GM12878 (cell line): Measurements from ENCODE around the gene ALDH1A1. TPM values are rescaled to one million over a fixed set of nuclear protein-coding genes. Genes with fewer than 3 reads are reported as not detected.

Experiments
- ATAC-seq: fragments of 200-7000 bp; cut with Tn5 transposase; 3 replicates; pipeline ENCODE4 v1.9.1; 2020; ENCODE audit warnings: mild to moderate bottlenecking, moderate library complexity
- BruUV-seq: library from RNA; stranded (reverse); fragments of 400-500 nt; replicated peaks from 2 replicates; lab custom pipeline; 2021; lab: Mats Ljungman, UMichigan
- CTCF ChIA-PET: fragments of 300-600 bp; sonication (Branson Sonifier 250); formaldehyde crosslinking; extraction: SDS; loops from one replicate; lab custom pipeline; 2021; ENCODE audit warnings: inconsistent platforms; lab: Yijun Ruan, JAX
- POLR2A ChIA-PET: fragments of 350-600 bp; formaldehyde crosslinking; extraction: SDS; loops from one replicate; lab custom pipeline; 2021; ENCODE audit warnings: inconsistent platforms; lab: Charles Lee
- RAD21 ChIA-PET: fragments of 300-600 bp; sonication (Branson Sonifier 250); formaldehyde crosslinking; loops from one replicate; lab custom pipeline; 2023; ENCODE audit warnings: antibody characterized with exemption; ENCODE audit not compliant: unreplicated experiment; lab: Charles Lee
- SMC1A ChIA-PET: fragments of 300-600 bp; sonication (Branson Sonifier 250); formaldehyde crosslinking; loops from one replicate; lab custom pipeline; 2023; ENCODE audit not compliant: unreplicated experiment, uncharacterized antibody; lab: Charles Lee
- DNase-seq: peaks from one replicate; pipeline ENCODE4 v3.0.0-alpha.2; 2011; ENCODE audit warnings: low read depth, low spot score
- FAIRE-seq: peaks from 3 replicates; lab custom pipeline; 2011; peaks lifted over from hg19 to GRCh38; lab: Jason Lieb, UNC
- H2AFZ ChIP-seq: 2 replicates; pipeline ENCODE4 v1.6.0; 2011; ENCODE audit warnings: low read depth, low read length, control low read depth; ENCODE audit not compliant: control insufficient read depth
- H3K27ac ChIP-seq: 2 replicates; pipeline ENCODE4 v1.5.1; 2011; ENCODE audit warnings: control low read depth; ENCODE audit not compliant: control insufficient read depth, insufficient read depth
- H3K27me3 ChIP-seq, 2 experiments: replicated peaks in 1 of 2; 2 replicates each; pipeline versions ENCODE4 v1.6.0 to v1.6.1; 2011; ENCODE audit warnings: low read length in 1 of 2; ENCODE audit not compliant: control insufficient read depth in 2 of 2, insufficient read depth in 2 of 2
- H3K36me3 ChIP-seq, 2 experiments: 2 replicates each; pipeline ENCODE4 v1.5.1; 2011; ENCODE audit warnings: low read length in 1 of 2; ENCODE audit not compliant: control insufficient read depth in 2 of 2, insufficient read depth in 2 of 2
- H3K4me1 ChIP-seq: 2 replicates; pipeline ENCODE4 v1.6.1; 2011; ENCODE audit warnings: mild to moderate bottlenecking, low read length, moderate library complexity, mixed read lengths; ENCODE audit not compliant: control insufficient read depth, insufficient read depth
- H3K4me2 ChIP-seq: 2 replicates; pipeline ENCODE4 v1.6.0; 2011; ENCODE audit warnings: control low read depth; ENCODE audit not compliant: control insufficient read depth, insufficient read depth
- H3K4me3 ChIP-seq: fragments of 200-600 bp; sonication (generic); 2 replicates; pipeline ENCODE4 v1.5.1; 2016
- H3K79me2 ChIP-seq: 2 replicates; pipeline ENCODE4 v1.6.0; 2011; ENCODE audit warnings: low read length; ENCODE audit not compliant: control insufficient read depth, insufficient read depth
- H3K9ac ChIP-seq: 2 replicates; pipeline ENCODE4 v1.8.0; 2011; ENCODE audit warnings: low read length, control low read depth, mixed read lengths; ENCODE audit not compliant: control insufficient read depth, insufficient read depth
- H3K9me3 ChIP-seq: replicated peaks from 3 replicates; pipeline ENCODE4 v1.5.1; 2011; ENCODE audit warnings: mild to moderate bottlenecking, low read length; ENCODE audit not compliant: control insufficient read depth, insufficient read depth
- H4K20me1 ChIP-seq: 2 replicates; pipeline ENCODE4 v1.6.0; 2011; ENCODE audit not compliant: control insufficient read depth, insufficient read depth
- BHLHE40 ChIP-seq, 2 experiments: fragments of 450-650 bp in 1 of 2; IDR thresholded peaks; 2 replicates each; pipeline ENCODE4 v1.6.1; 2011 to 2017; ENCODE audit warnings: low read depth in 2 of 2, borderline replicate concordance in 1 of 2, improper control_type of control experiment in 1 of 2, low read length in 1 of 2, mild to moderate bottlenecking in 1 of 2
- CHD4 ChIP-seq: fragments of 200-600 bp; sonication (generic); IDR thresholded peaks from 2 replicates; pipeline ENCODE4 v1.6.1; 2016; ENCODE audit warnings: mild to moderate bottlenecking
- E4F1 ChIP-seq: fragments of 450-650 bp; IDR thresholded peaks from 2 replicates; pipeline ENCODE4 v1.6.1; 2018; ENCODE audit warnings: borderline replicate concordance, mild to moderate bottlenecking; ENCODE audit not compliant: partially characterized antibody
- IKZF1 ChIP-seq: fragments of 450-650 bp; conservative IDR thresholded peaks from 2 replicates; pipeline ENCODE4 v1.6.1; 2017; ENCODE audit warnings: antibody characterized with exemption, mild to moderate bottlenecking
- KDM1A ChIP-seq: fragments of 200-600 bp; sonication (generic); IDR thresholded peaks from 2 replicates; pipeline ENCODE4 v1.6.1; 2016; ENCODE audit warnings: borderline replicate concordance
- MYC ChIP-seq: IDR thresholded peaks from 2 replicates; pipeline ENCODE4 v1.6.1; 2011; ENCODE audit warnings: mild to moderate bottlenecking, low read length, moderate library complexity, inconsistent platforms; ENCODE audit not compliant: insufficient read depth, insufficient replicate concordance, insufficient read length, severe bottlenecking
- RELA ChIP-seq: fragments of 450-650 bp; IDR thresholded peaks from 2 replicates; pipeline ENCODE4 v1.8.0; 2014; ENCODE audit warnings: borderline replicate concordance; ENCODE audit not compliant: partially characterized antibody
- TCF12 ChIP-seq: IDR thresholded peaks from 2 replicates; pipeline ENCODE4 v1.6.1; 2011; ENCODE audit warnings: low read depth, mild to moderate bottlenecking, low read length
- WGBS: methylation state at CpG from one replicate; pipeline ENCODE4 v1.1.6; 2016; ENCODE audit warnings: low lambda C conversion rate; ENCODE audit not compliant: insufficient replicate concordance, insufficient coverage; ENCODE audit errors: missing lambda C conversion rate; 5-methylcytosine and 5-hydroxymethylcytosine counted together
- in situ Hi-C: fragments of 300-500 bp; cut with MboI; formaldehyde crosslinking; loops from 9 replicates; pipeline ENCODE4 v1.14.3; 2018; ENCODE audit warnings: mixed read lengths
- intact Hi-C: fragments of 100-400 bp; cut with micrococcal nuclease; formaldehyde crosslinking; loops from one replicate; pipeline ENCODE4 v1.14.2; 2022; ENCODE audit not compliant: unreplicated experiment
- polyA plus RNA-seq, 11 experiments: library from polyadenylated mRNA; depleted of rRNA in 4 of 11; unstranded in 6 of 11; stranded (reverse) in 5 of 11; fragments of >200 nt; fragmentation: Nextera tagmentation in 4 of 11; fragmentation: Illumina TruSeq in 1 of 11; extraction: Ambion mirVana in 4 of 11; extraction: Trizol in 1 of 11; gene quantifications; 1 replicate in 1 of 11; 2 replicates in 10 of 11; pipeline versions ENCODE4 v1.2.1 to v1.2.3, GENCODE V29; 2011 to 2016; ENCODE audit warnings: inconsistent platforms in 2 of 11, missing spikeins in 2 of 11, low read depth in 1 of 11
- total RNA-seq, 4 experiments: library from RNA; depleted of rRNA in 3 of 4; stranded (reverse); fragments of >200 nt in 3 of 4; fragmentation: Illumina TruSeq in 1 of 4; extraction: Trizol in 1 of 4; gene quantifications; 2 replicates each; pipeline versions ENCODE4 v1.2.1 to v1.2.3, GENCODE V29; 2013 to 2021
- TF ChIP-seq, protein P1 (sequence below): fragments of 450-650 bp; IDR thresholded peaks from 2 replicates; pipeline ENCODE4 v1.6.1; 2018; ENCODE audit warnings: mild to moderate bottlenecking, low read depth, moderate library complexity; ENCODE audit not compliant: partially characterized antibody

Gene ALDH1A1
- total and polyA plus RNA-seq, 10 of the 15 experiments (the other 5 are each of a cell fraction or from before 2014, with no cell fraction given): 0.03 to 0.54 TPM; not detected in 8

DNA sequence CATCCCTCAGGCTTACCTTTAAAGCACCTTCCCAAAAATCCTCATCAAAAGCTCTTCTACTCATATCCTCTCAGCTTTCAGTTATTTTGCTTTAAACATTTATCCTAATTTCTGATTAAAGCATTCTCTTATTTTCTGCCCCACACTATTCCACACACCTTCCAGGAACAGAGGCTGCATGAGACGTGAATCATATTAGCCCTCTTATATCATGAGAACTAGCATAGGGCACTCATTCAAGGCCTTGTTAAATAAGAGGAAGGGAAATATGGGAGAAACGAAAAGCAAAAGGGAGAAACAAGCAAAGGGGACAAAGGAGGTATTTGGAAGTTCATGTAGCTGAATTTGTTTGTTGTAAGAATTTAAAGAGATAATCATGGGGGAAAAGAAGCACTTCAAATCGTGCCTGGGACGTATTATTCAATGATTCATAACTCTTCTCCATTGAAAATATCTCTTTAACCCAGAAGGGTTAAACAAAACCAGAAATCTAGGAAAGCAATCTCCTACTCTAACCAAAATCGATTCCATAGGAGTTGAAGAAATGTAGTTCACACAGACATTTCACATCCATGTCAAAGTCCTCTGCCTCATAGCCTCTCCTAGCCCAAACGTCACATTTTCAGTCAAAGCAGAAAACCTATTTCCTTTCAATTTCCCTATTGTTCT is 4.1 kb downstream of the ALDH1A1 start:
- SMC1A ChIA-PET: no interaction called here
- Histone ChIP-seq H3K4me2 (no peak overlapping the region), H3K27me3 (no peaks in the 10 kb centered on the region), H2AFZ (no peak overlapping the region), H3K4me3 (no peak overlapping the region), H3K27ac (no peak overlapping the region), H3K4me1 (no peaks in the 10 kb centered on the region), H3K79me2 (no peaks in the 10 kb centered on the region), H3K9ac (no peak overlapping the region), H3K9me3 (no peaks in the 10 kb centered on the region), H4K20me1 (no peaks in the 10 kb centered on the region), H3K36me3 (no peaks in the 10 kb centered on the region)
- TF ChIP-seq IKZF1 (no peak), MYC (no peak), E4F1 (no peak), KDM1A (no peak), CHD4 (no peak), BHLHE40 (IDR thresholded peaks at IDR 0.05; ENCODE audit: borderline replicate concordance in 1 of 2, low read depth in 2 of 2, low read length in 1 of 2) (no peak), TCF12 (no peak), RELA (no peak)
- TF ChIP-seq, protein P1, sequence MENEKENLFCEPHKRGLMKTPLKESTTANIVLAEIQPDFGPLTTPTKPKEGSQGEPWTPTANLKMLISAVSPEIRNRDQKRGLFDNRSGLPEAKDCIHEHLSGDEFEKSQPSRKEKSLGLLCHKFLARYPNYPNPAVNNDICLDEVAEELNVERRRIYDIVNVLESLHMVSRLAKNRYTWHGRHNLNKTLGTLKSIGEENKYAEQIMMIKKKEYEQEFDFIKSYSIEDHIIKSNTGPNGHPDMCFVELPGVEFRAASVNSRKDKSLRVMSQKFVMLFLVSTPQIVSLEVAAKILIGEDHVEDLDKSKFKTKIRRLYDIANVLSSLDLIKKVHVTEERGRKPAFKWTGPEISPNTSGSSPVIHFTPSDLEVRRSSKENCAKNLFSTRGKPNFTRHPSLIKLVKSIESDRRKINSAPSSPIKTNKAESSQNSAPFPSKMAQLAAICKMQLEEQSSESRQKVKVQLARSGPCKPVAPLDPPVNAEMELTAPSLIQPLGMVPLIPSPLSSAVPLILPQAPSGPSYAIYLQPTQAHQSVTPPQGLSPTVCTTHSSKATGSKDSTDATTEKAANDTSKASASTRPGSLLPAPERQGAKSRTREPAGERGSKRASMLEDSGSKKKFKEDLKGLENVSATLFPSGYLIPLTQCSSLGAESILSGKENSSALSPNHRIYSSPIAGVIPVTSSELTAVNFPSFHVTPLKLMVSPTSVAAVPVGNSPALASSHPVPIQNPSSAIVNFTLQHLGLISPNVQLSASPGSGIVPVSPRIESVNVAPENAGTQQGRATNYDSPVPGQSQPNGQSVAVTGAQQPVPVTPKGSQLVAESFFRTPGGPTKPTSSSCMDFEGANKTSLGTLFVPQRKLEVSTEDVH: no peak
- RAD21 ChIA-PET: no interaction called here
- POLR2A ChIA-PET: no interaction called here
- in situ Hi-C loops (no loop called here), intact Hi-C loops (no loop called here)
- WGBS: 8% methylated on average over 6 of the region's 6 CpGs
- CTCF ChIA-PET: no interaction called here
- ATAC-seq (no peak), DNase-seq (no peak), FAIRE-seq (no peak)
- BruUV-seq: no TSS peak
